Ishikawa (cell line): ENCODE measurements around the gene RIPOR3.

Experiments used
- CEBPB ChIP-seq: IDR thresholded peaks from 2 replicates; pipeline ENCODE4 v1.6.1; 2012
- CREB1 ChIP-seq: IDR thresholded peaks from 2 replicates; pipeline ENCODE4 v1.6.1; 2012; ENCODE audit warnings: low read depth
- EP300 ChIP-seq: IDR thresholded peaks from 2 replicates; pipeline ENCODE4 v1.6.1; 2012; ENCODE audit warnings: borderline replicate concordance
- MAX ChIP-seq: IDR thresholded peaks from 2 replicates; pipeline ENCODE4 v1.6.1; 2012
- RAD21 ChIP-seq: IDR thresholded peaks from 2 replicates; pipeline ENCODE4 v1.6.1; 2012; ENCODE audit warnings: low read depth
- REST ChIP-seq: IDR thresholded peaks from 2 replicates; pipeline ENCODE4 v1.6.1; 2012; ENCODE audit warnings: low read depth, mild to moderate bottlenecking
- TAF1 ChIP-seq: IDR thresholded peaks from 2 replicates; pipeline ENCODE4 v1.6.1; 2012; ENCODE audit warnings: low read depth, mild to moderate bottlenecking
- TCF12 ChIP-seq: IDR thresholded peaks from 2 replicates; pipeline ENCODE4 v1.6.1; 2012; ENCODE audit warnings: low read depth
- USF1 ChIP-seq: IDR thresholded peaks from 2 replicates; pipeline ENCODE4 v1.6.1; 2012
- ZBTB7A ChIP-seq: IDR thresholded peaks from 2 replicates; pipeline ENCODE4 v1.6.1; 2012; ENCODE audit warnings: low read depth

GRCh38 chr20:50654904-50655303 is 36.4 kb downstream of the RIPOR3 start:
- TF ChIP-seq TCF12 = no peak
- no peak for TF ChIP-seq MAX
- TF ChIP-seq ZBTB7A = no peak
- no peak for TF ChIP-seq RAD21
- TF ChIP-seq REST = no peak
- no peak for TF ChIP-seq CEBPB
- TF ChIP-seq EP300 = no peak
- TF ChIP-seq CREB1 = no peak
- no peak for TF ChIP-seq TAF1
- TF ChIP-seq USF1 = no peak
